SK-N-SH treated with all-trans-retinoic acid at 6 μM for 48 hours (cell line): ENCODE results near the gene TSPAN9.

Experiments used
- ATAC-seq: fragments of 200-7000 bp; cut with Tn5 transposase; 3 replicates; pipeline ENCODE4 v1.9.1; 2020; ENCODE audit warnings: mild to moderate bottlenecking, moderate library complexity
- ARNTL ChIP-seq: fragments of 450-650 bp; formaldehyde crosslinking; IDR thresholded peaks from 2 replicates; pipeline ENCODE4 v1.5.0; 2020; ENCODE audit warnings: low read depth, mild to moderate bottlenecking, moderate library complexity, borderline replicate concordance
- BACH2 ChIP-seq: fragments of 250-450 bp; sonication (Bioruptor Pico); IDR thresholded peaks from 2 replicates; pipeline ENCODE4 v1.9.0; 2021; ENCODE audit warnings: mild to moderate bottlenecking, borderline replicate concordance
- CREB5 ChIP-seq: fragments of 250-450 bp; sonication (Bioruptor Pico); IDR thresholded peaks from 2 replicates; pipeline ENCODE4 v1.5.1; 2020; ENCODE audit warnings: low read depth, mild to moderate bottlenecking, moderate library complexity
- CSDC2 ChIP-seq: fragments of 250-450 bp; sonication (Bioruptor Pico); IDR thresholded peaks from 2 replicates; pipeline ENCODE4 v1.5.0; 2020; ENCODE audit warnings: mild to moderate bottlenecking, moderate library complexity
- CSRNP3 ChIP-seq: fragments of 250-450 bp; sonication (Bioruptor Pico); IDR thresholded peaks from 2 replicates; pipeline ENCODE4 v1.5.1; 2021; ENCODE audit warnings: mild to moderate bottlenecking, moderate library complexity
- ESRRG ChIP-seq: fragments of 250-450 bp; sonication (Bioruptor Pico); IDR thresholded peaks from 2 replicates; pipeline ENCODE4 v1.6.1; 2021; ENCODE audit warnings: mild to moderate bottlenecking
- GLIS3 ChIP-seq: fragments of 250-450 bp; sonication (Bioruptor Pico); IDR thresholded peaks from 2 replicates; pipeline ENCODE4 v1.5.0; 2020; ENCODE audit warnings: mild to moderate bottlenecking, moderate library complexity
- ISL1 ChIP-seq: fragments of 250-450 bp; sonication (Bioruptor Pico); IDR thresholded peaks from 2 replicates; pipeline ENCODE4 v2.1.2; 2022; ENCODE audit warnings: mild to moderate bottlenecking, moderate library complexity
- OSR1 ChIP-seq: fragments of 250-450 bp; sonication (Bioruptor Pico); IDR thresholded peaks from 2 replicates; pipeline ENCODE4 v1.8.0; 2022; ENCODE audit warnings: moderate library complexity, mild to moderate bottlenecking, inconsistent platforms
- RARB ChIP-seq: fragments of 250-450 bp; sonication (Bioruptor Pico); IDR thresholded peaks from 2 replicates; pipeline ENCODE4 v1.8.0; 2021; ENCODE audit warnings: mild to moderate bottlenecking, moderate library complexity
- SNAI2 ChIP-seq: fragments of 250-450 bp; sonication (Bioruptor Pico); IDR thresholded peaks from 2 replicates; pipeline ENCODE4 v1.5.0; 2020; ENCODE audit warnings: mild to moderate bottlenecking, moderate library complexity
- TSHZ2 ChIP-seq: fragments of 250-450 bp; sonication (Bioruptor Pico); IDR thresholded peaks from 2 replicates; pipeline ENCODE4 v1.5.0; 2020; ENCODE audit warnings: mild to moderate bottlenecking, moderate library complexity
- ZC3H10 ChIP-seq: fragments of 250-450 bp; sonication (Bioruptor Pico); IDR thresholded peaks from 2 replicates; pipeline ENCODE4 v1.5.1; 2021; ENCODE audit warnings: mild to moderate bottlenecking, moderate library complexity
- ZFP3 ChIP-seq: fragments of 250-450 bp; sonication (Bioruptor Pico); IDR thresholded peaks from 2 replicates; pipeline ENCODE4 v1.5.0; 2020; ENCODE audit warnings: mild to moderate bottlenecking, moderate library complexity
- ZFP30 ChIP-seq: fragments of 450-650 bp; formaldehyde crosslinking; IDR thresholded peaks from 2 replicates; pipeline ENCODE4 v1.5.0; 2022; ENCODE audit warnings: mild to moderate bottlenecking, moderate library complexity
- TF ChIP-seq, protein P1 (sequence below): fragments of 250-450 bp; sonication (Bioruptor Pico); IDR thresholded peaks from 2 replicates; pipeline ENCODE4 v1.8.0; 2020; ENCODE audit warnings: mild to moderate bottlenecking, moderate library complexity, borderline replicate concordance
- TF ChIP-seq, protein P2 (sequence below): fragments of 250-450 bp; sonication (Bioruptor Pico); IDR thresholded peaks from 2 replicates; pipeline ENCODE4 v1.8.0; 2021; ENCODE audit warnings: low read depth, mild to moderate bottlenecking, moderate library complexity, borderline replicate concordance

Gene TSPAN9

DNA sequence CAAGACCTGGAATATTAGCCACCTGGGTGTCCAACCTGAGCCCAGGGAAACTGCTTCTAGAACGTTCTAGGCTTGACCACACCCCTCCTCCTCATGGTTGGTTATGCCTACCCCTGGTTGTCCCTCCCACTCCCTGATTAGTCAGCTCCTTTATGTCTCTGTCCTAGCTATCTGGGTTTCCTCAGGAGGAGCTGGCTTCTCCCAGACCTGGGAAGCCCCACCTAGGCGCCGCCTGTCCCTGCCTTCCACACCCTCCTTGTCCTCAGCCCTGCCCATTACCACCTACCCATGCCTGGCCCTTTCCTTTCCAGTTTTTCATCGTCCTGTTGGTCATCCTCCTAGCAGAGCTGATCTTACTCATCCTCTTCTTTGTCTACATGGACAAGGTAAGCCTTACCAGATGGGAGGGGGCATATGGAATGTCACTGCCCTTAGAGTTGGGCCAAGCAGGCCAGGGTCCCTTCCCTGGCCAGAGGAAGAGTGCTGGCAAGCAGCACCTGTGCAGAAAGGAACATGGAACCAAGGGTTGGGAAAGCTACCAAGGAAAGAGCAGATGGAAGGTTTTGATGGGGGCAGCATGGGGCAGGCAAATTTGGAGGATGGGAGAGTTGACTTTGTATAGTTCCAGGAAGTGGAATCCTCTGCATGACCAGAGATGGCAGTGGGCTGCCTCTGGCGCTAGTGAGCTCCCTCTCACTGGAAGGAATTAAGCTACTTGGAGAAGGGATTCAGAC is 201.7 kb downstream of the TSPAN9 start:
- ATAC-seq = no peak
- TF ChIP-seq CREB5 (CRISPR knock-in tag) = no peak
- TF ChIP-seq OSR1 (CRISPR knock-in tag) = no peak
- TF ChIP-seq, protein P1, sequence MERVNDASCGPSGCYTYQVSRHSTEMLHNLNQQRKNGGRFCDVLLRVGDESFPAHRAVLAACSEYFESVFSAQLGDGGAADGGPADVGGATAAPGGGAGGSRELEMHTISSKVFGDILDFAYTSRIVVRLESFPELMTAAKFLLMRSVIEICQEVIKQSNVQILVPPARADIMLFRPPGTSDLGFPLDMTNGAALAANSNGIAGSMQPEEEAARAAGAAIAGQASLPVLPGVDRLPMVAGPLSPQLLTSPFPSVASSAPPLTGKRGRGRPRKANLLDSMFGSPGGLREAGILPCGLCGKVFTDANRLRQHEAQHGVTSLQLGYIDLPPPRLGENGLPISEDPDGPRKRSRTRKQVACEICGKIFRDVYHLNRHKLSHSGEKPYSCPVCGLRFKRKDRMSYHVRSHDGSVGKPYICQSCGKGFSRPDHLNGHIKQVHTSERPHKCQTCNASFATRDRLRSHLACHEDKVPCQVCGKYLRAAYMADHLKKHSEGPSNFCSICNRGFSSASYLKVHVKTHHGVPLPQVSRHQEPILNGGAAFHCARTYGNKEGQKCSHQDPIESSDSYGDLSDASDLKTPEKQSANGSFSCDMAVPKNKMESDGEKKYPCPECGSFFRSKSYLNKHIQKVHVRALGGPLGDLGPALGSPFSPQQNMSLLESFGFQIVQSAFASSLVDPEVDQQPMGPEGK (CRISPR knock-in tag) = no peak
- TF ChIP-seq, all 23 proteins: peak for 0

- ATAC-seq = no peak
- no peak for TF ChIP-seq ZC3H10 (CRISPR knock-in tag)
- TF ChIP-seq RARB = no peak
- TF ChIP-seq ESRRG = no peak
- TF ChIP-seq SNAI2 (CRISPR knock-in tag) = no peak
- no peak for TF ChIP-seq CSDC2 (CRISPR knock-in tag)
- TF ChIP-seq, protein P1 (CRISPR knock-in tag) = no peak
- TF ChIP-seq CSRNP3 (CRISPR knock-in tag) = no peak
- TF ChIP-seq ZFP30 = no peak
- no peak for TF ChIP-seq ZFP3 (CRISPR knock-in tag)
- TF ChIP-seq CREB5 (CRISPR knock-in tag) = no peak
- TF ChIP-seq ARNTL (CRISPR knock-in tag) = no peak
- TF ChIP-seq ISL1 (CRISPR knock-in tag) = no peak
- TF ChIP-seq BACH2 (CRISPR knock-in tag) = no peak
- TF ChIP-seq GLIS3 = no peak
- TF ChIP-seq TSHZ2 (CRISPR knock-in tag) = no peak
- TF ChIP-seq, protein P2, sequence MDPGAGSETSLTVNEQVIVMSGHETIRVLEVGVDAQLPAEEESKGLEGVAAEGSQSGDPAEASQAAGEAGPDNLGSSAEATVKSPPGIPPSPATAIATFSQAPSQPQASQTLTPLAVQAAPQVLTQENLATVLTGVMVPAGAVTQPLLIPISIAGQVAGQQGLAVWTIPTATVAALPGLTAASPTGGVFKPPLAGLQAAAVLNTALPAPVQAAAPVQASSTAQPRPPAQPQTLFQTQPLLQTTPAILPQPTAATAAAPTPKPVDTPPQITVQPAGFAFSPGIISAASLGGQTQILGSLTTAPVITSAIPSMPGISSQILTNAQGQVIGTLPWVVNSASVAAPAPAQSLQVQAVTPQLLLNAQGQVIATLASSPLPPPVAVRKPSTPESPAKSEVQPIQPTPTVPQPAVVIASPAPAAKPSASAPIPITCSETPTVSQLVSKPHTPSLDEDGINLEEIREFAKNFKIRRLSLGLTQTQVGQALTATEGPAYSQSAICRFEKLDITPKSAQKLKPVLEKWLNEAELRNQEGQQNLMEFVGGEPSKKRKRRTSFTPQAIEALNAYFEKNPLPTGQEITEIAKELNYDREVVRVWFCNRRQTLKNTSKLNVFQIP (CRISPR knock-in tag) = no peak
These were observed 202.2 kb downstream of the TSPAN9 start for GRCh38 chr12:3279415-3279780.
